GM12801 (cell line): ENCODE results near the gene TCTN3.

Experiments
- TF ChIP-seq, protein P1 (sequence below): IDR thresholded peaks from one replicate; pipeline ENCODE4 v1.5.1; 2011; ENCODE audit warnings: control low read depth; ENCODE audit not compliant: insufficient read length; ENCODE audit errors: extremely low read depth

TCTN3 gene

DNA sequence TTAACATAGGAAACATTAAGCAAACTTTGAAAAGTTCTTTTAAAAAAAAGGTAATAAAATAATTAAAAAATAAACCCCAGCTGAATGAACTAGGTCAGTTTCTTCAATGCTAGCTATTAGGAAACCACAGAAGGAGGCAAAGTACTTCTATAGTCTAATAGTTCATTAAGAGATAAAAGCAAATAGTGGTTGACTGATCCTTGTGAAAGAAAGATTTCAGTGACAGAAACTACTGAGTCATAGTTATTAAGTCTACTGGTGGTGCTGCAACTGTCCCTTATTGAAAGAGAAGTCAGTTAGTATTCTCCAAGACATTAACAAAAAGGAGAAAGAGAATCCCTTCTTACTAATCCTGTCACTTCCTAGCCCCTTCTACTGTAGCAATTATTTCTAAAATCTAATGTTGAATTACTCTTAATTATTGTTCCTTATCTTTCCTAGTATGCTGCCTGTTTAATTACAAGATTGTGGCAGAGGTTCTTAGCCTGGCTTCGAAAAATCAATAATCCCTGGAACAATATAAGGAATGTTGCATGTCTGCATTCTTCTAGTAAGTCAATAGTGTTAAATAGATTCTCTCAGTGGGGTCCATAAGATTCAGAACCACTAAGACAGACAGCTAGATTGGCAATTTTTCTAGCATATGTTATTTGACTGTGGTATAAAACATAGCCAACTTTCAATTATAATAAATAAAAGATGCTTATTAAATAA lies 18.2 kb downstream of the TCTN3 start:
- TF ChIP-seq, protein P1, sequence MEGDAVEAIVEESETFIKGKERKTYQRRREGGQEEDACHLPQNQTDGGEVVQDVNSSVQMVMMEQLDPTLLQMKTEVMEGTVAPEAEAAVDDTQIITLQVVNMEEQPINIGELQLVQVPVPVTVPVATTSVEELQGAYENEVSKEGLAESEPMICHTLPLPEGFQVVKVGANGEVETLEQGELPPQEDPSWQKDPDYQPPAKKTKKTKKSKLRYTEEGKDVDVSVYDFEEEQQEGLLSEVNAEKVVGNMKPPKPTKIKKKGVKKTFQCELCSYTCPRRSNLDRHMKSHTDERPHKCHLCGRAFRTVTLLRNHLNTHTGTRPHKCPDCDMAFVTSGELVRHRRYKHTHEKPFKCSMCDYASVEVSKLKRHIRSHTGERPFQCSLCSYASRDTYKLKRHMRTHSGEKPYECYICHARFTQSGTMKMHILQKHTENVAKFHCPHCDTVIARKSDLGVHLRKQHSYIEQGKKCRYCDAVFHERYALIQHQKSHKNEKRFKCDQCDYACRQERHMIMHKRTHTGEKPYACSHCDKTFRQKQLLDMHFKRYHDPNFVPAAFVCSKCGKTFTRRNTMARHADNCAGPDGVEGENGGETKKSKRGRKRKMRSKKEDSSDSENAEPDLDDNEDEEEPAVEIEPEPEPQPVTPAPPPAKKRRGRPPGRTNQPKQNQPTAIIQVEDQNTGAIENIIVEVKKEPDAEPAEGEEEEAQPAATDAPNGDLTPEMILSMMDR = no peak

DNA sequence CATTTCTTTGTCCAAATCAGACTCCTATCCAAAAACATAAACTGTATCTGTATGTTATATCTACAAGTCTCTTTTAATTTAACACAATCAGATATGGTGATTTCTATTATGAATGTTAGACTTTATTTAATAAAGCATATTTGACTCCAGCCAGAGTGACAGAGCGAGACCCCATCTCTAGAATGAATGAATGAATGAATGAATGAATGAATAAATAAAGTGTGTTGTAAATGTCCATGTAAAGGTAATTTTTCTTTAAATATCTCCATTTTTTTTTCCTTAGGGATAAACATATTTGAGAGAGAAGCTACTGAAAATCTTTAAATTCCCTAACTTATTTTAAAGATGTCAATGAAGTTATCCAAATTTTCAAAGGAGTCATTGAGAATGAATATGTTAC lies 19.1 kb downstream of the TCTN3 start:
- TF ChIP-seq, protein P1 = no peak

DNA sequence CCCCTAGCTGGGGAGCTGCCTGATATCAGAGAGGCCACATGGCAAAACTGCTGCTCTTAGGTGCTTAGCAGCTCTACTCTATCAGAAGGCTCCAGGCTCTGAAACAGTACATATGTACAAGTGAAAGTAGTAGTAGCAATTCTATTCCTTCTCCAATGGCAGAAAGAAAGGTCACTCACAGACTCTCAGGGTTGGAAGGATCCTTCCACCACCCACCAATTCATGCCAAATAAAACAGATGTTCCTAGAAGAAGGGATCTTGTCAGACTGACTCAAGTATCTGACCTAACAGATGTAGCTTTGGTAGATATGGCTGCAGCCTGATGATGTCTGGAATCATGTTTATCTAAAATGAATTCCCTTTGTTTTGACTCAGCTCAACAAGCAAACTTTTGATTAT lies 29.2 kb downstream of the TCTN3 start:
- TF ChIP-seq, protein P1 = no peak

DNA sequence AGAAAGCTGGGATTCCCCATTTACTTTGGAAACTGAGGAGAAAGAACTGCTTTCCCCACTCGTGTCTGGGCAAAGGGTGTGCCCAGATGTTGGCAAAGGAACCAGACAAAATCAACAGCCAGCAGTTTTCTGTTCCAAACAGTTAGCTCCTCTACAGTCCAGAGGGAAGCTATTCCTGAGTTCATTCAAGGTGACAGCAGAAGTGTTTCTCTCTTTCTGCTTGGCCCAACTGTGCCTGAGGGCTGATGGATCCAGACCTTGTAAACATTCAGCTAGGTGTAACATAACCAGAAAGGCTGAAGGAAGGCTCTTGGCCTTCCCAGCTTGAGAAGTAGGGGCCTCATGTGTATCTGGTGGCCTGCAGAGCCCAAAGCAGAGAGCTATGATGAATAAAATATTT lies 30.2 kb downstream of the TCTN3 start:
- TF ChIP-seq, protein P1 = no peak

DNA sequence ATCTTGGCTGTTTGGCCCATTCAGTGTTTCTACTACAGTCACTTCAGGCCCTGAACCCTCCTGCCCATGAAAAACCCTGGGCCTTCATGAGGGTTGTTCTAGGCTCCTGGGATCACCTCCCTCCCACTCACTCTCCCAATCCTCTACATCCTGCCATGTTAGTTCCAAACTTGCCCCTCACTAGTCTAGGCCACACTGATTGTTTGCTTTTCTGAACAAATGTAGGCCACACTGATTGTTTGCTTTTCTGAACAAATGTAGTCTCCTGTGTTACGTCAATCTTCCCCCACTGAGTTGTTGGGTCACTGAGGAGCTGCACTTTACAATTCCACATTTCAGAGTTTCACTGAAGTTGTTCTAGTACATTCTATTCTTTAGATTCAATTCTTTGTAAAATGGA lies 31.9 kb downstream of the TCTN3 start:
- TF ChIP-seq, protein P1 = no peak

DNA sequence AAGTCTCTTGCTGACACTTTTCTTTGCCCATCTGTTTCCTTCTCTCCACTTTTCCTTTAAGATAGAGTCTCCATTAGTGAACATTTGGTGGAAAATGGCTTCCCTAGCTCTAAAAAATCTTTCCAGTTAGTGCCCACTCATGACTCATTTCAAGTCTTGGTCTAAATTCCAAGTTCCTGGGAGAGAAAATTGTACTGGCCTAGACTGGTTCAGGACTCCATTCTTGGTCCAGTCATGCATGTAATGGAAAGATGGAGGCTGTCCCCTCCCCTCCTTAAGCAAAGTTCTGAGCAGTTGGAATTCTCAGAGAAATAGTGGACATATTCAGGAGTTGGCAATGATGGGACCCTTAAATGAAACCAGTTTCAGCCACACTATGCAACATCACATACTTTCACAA lies 33.4 kb downstream of the TCTN3 start:
- TF ChIP-seq, protein P1 = no peak

DNA sequence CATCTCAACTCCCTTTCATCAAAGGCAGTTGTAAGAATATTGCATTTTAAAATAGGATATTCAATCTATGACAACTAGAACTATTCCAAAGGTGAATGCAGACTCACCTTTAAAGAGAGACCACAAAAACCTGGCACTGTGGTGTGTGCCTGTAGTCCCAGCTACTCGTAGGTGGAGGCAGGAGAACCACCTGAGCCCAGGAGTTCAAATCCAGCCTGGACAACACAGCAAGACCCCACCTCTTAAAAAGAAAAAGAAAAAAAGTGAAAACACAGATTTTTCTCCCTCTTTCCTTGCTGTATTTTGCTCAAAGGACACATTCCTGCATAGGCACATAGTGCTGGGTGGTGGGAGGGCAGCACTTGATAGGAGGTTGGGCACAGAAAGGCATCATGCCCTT lies 36.5 kb downstream of the TCTN3 start:
- TF ChIP-seq, protein P1 = no peak
